Pancreas (tissue), 10 donors: ENCODE data around the gene AHNAK. TPM values are rescaled to one million over a fixed set of nuclear protein-coding genes. Genes with fewer than 3 reads are reported as not detected.

Experiments
- ATAC-seq, 4 donors: fragments of 200-7000 bp; cut with Tn5 transposase; one replicate each; pipeline versions ENCODE4 v1.8.0 to v1.9.1; 2020; ENCODE audit warnings: mild to moderate bottlenecking in 4 of 4, moderate library complexity in 4 of 4
- DNase-seq, 6 donors: peaks; one replicate each; pipeline ENCODE4 v3.0.0-alpha.2; 2020
- FAIRE-seq: peaks from 2 replicates; lab custom pipeline; 2012; peaks lifted over from hg19 to GRCh38; lab: Jason Lieb, UNC
- H3K27ac ChIP-seq, 4 donors: fragments of 200-600 bp; sonication (generic); 1 replicate in 3 of 4; 2 replicates in 1 of 4; pipeline versions ENCODE4 v1.5.0 to v1.8.0; 2020
- H3K27me3 ChIP-seq, 4 donors: fragments of 200-600 bp; one replicate each; pipeline ENCODE4 v1.8.0; 2021
- H3K36me3 ChIP-seq, 3 donors: fragments of 200-600 bp; sonication (generic) in 1 of 3; one replicate each; pipeline versions ENCODE4 v1.5.0 to v1.8.0; 2020 to 2021
- H3K4me1 ChIP-seq, 3 donors: fragments of 200-600 bp; one replicate each; pipeline ENCODE4 v1.8.0; 2021
- H3K4me3 ChIP-seq, 4 donors: fragments of 200-600 bp; sonication (generic) in 2 of 4; one replicate each; pipeline versions ENCODE4 v1.5.0 to v1.8.0; 2020 to 2021
- H3K9me3 ChIP-seq, 4 donors: fragments of 200-600 bp; one replicate each; pipeline ENCODE4 v1.8.0; 2021
- CTCF ChIP-seq, 4 donors: fragments of 200-600 bp; sonication (generic) in 3 of 4; IDR thresholded peaks; one replicate each; pipeline versions ENCODE4 v1.5.0 to v1.8.0; 2021; ENCODE audit warnings: antibody characterized with exemption in 4 of 4
- WGBS, 2 donors: extraction: QIAGEN DNeasy Blood & Tissue Kit; methylation state at CpG; one replicate each; pipeline ENCODE4 v1.1.7; 2013; 5-methylcytosine and 5-hydroxymethylcytosine counted together
- intact Hi-C, 3 donors: fragments of 100-400 bp; cut with DNase I; formaldehyde crosslinking; loops; one replicate each; pipeline versions ENCODE4 v1.11.1 to v1.14.2; 2022
- polyA plus RNA-seq, 2 donors: library from polyadenylated mRNA; stranded (reverse); fragments of 200-250 nt; gene quantifications; one replicate each; pipeline ENCODE4 v1.2.3, GENCODE V29; 2013
- total RNA-seq, 6 donors: library from RNA; stranded (reverse); fragmentation: NEBNext Ultra II Directional in 4 of 6; extraction: Animal tissue kit (Norgen Biotek cat#: 25700) in 4 of 6; gene quantifications; one replicate each; pipeline versions ENCODE4 v1.2.1 to v1.2.4, GENCODE V29; 2021 to 2023
- donor health status: healthy with polysubstance abuse.
- donor health status: DM: no; HTN: no; CAD: no; lungs with moderate emphysema.
- donor health status: DM: no; HTN: no; CAD: no.
- donor health status: control.
- donor health status: control.
- donor health status: Bipolar disorder and iron deficiency.
- donor health status: DM: yes; HTN: yes; CAD: no.
- donor health status: DM: no; HTN: no; CAD: no.
- donor health status: DM: no; HTN: no; CAD: no.
- donor health status: DM: yes; HTN: yes; CAD: no.

Gene AHNAK
- total and polyA plus RNA-seq, 8 donors, result 18.7 to 163 (median 66.8) TPM

- 29 to 30% methylated on average over 4 of the region's 4 CpGs for WGBS, 2 donors
- intact Hi-C loops, result loop anchor here in 1 of 3 donors (2.0 kb wide), 1 partner anchor 17 kb away; the partner anchor contains the start of gene EEF1G
- Histone ChIP-seq H3K36me3 (peaks cover 0 to 19% (median 10%) of the 10 kb centered on the region in 3 donors), H3K4me3 (no peak overlapping the region), H3K27ac (peak overlapping the region; percentile 22 to 93 (median 68)), H3K9me3 (no peaks in the 10 kb centered on the region), H3K4me1 (peaks cover 18 to 53% (median 44%) of the 10 kb centered on the region in 3 donors), H3K27me3 (no peaks in the 10 kb centered on the region)
- DNase-seq (no peak), FAIRE-seq (no peak), ATAC-seq (peak in 1 of 4 donors; percentile 7)
- TF ChIP-seq CTCF (IDR thresholded peaks at IDR 0.05), result no peak
Observed at GRCh38 chr11:62555464-62556107, 9.0 kb upstream of the AHNAK start.

- peak in 3 of 4 donors; percentile 1 to 15 (median 10) for ATAC-seq
- 58 to 67% methylated on average over 7 of the region's 7 CpGs for WGBS, 2 donors
- peak overlapping the region in 3 of 4 donors; percentile 22 to 93 (median 75) for H3K27ac ChIP-seq
- H3K36me3 ChIP-seq, result peaks cover 0 to 12% (median 6%) of the 10 kb centered on the region in 3 donors
- peak; percentile 53 to 77 (median 70) for DNase-seq
- no peak for FAIRE-seq
- no peak overlapping the region for H3K4me3 ChIP-seq
- peaks cover 21 to 58% (median 48%) of the 10 kb centered on the region in 3 donors for H3K4me1 ChIP-seq
- intact Hi-C loops, result no loop called here
- H3K27me3 ChIP-seq, result no peaks in the 10 kb centered on the region
- H3K9me3 ChIP-seq, result no peaks in the 10 kb centered on the region
- no peak for TF ChIP-seq CTCF (IDR thresholded peaks at IDR 0.05)
Observed at GRCh38 chr11:62554387-62555167, 8.0 kb upstream of the AHNAK start.

- peak overlapping the region; percentile 58 to 93 (median 78) for H3K27ac ChIP-seq
- no peaks in the 10 kb centered on the region for H3K9me3 ChIP-seq
- no peak for FAIRE-seq
- DNase-seq, result no peak
- H3K27me3 ChIP-seq, result no peaks in the 10 kb centered on the region
- intact Hi-C loops, result no loop called here
- ATAC-seq, result no peak
- no peak overlapping the region for H3K4me3 ChIP-seq
- H3K4me1 ChIP-seq, result peaks cover 28 to 65% (median 55%) of the 10 kb centered on the region in 3 donors
- peaks cover 0 to 5% (median 0%) of the 10 kb centered on the region in 3 donors for H3K36me3 ChIP-seq
- no peak for TF ChIP-seq CTCF (IDR thresholded peaks at IDR 0.05)
- 84 to 89% methylated on average over 8 of the region's 8 CpGs for WGBS, 2 donors
Observed at GRCh38 chr11:62553839-62554361, 7.3 kb upstream of the AHNAK start.

GRCh38 chr11:62553080-62553838 is 6.7 kb upstream of the AHNAK start:
- ATAC-seq, result peak; percentile 72 to 79 (median 76)
- TF ChIP-seq CTCF (IDR thresholded peaks at IDR 0.05), result no peak
- Histone ChIP-seq H3K27ac (peak overlapping the region; percentile 58 to 93 (median 78)), H3K4me3 (peak overlapping the region in 1 of 4 donors; percentile 6), H3K36me3 (no peaks in the 10 kb centered on the region), H3K9me3 (no peaks in the 10 kb centered on the region), H3K27me3 (no peaks in the 10 kb centered on the region), H3K4me1 (peaks cover 35 to 72% (median 60%) of the 10 kb centered on the region in 3 donors)
- peak in 5 of 6 donors; percentile 79 to 88 (median 82) for DNase-seq
- WGBS, 2 donors, result 19 to 33% methylated on average over 14 to 15 of the region's 15 CpGs
- intact Hi-C loops, result no loop called here
- FAIRE-seq, result no peak
